Glutamatergic neuron (in vitro differentiated cells): Measurements from ENCODE around the gene ABCD1. TPM values are rescaled to one million over a fixed set of nuclear protein-coding genes. Genes with fewer than 3 reads are reported as not detected.

Source experiments
- DNase-seq: peaks from one replicate; pipeline ENCODE4 v3.0.0; 2022
- H3K27ac Mint-ChIP-seq: one replicate; pipeline ENCODE4 v1.8.0; 2020; ENCODE audit warnings: mild to moderate bottlenecking, mixed read lengths, inconsistent platforms; ENCODE audit not compliant: unreplicated experiment
- H3K27me3 Mint-ChIP-seq: one replicate; pipeline ENCODE4 v1.8.0; 2020; ENCODE audit warnings: mild to moderate bottlenecking, moderate library complexity, mixed read lengths, inconsistent platforms; ENCODE audit not compliant: unreplicated experiment
- H3K36me3 Mint-ChIP-seq: one replicate; pipeline ENCODE4 v1.8.0; 2020; ENCODE audit warnings: mild to moderate bottlenecking, mixed read lengths, inconsistent platforms; ENCODE audit not compliant: unreplicated experiment
- H3K4me1 Mint-ChIP-seq: one replicate; pipeline ENCODE4 v1.8.0; 2020; ENCODE audit warnings: mild to moderate bottlenecking, low read depth, mixed read lengths, inconsistent platforms; ENCODE audit not compliant: unreplicated experiment
- H3K4me3 Mint-ChIP-seq: one replicate; pipeline ENCODE4 v1.8.0; 2020; ENCODE audit warnings: mild to moderate bottlenecking, mixed read lengths, inconsistent platforms; ENCODE audit not compliant: unreplicated experiment
- H3K9me3 Mint-ChIP-seq: one replicate; pipeline ENCODE4 v1.8.0; 2020; ENCODE audit warnings: mild to moderate bottlenecking, moderate library complexity, mixed read lengths, inconsistent platforms; ENCODE audit not compliant: unreplicated experiment
- CTCF ChIP-seq: fragments of 200-600 bp; sonication (generic); IDR thresholded peaks from one replicate; pipeline ENCODE4 v1.5.0; 2021; ENCODE audit not compliant: partially characterized antibody, unreplicated experiment
- total RNA-seq: library from RNA; stranded (reverse); fragmentation: NEBNext Ultra II Directional; extraction: Animal tissue kit (Norgen Biotek cat#: 25700); gene quantifications from one replicate; pipeline ENCODE4 v1.2.1, GENCODE V29; 2021; ENCODE audit not compliant: unreplicated experiment

ABCD1 gene
- total RNA-seq, 1 donor from 2014 or later: 13.5 TPM

- H3K9me3 Mint-ChIP-seq: peaks cover 4% of the 10 kb centered on the region
- H3K27ac Mint-ChIP-seq: no peak overlapping the region
- no peak for DNase-seq
- no peak for TF ChIP-seq CTCF
- H3K4me3 Mint-ChIP-seq: no peak overlapping the region
- H3K36me3 Mint-ChIP-seq: peaks cover 16% of the 10 kb centered on the region
- H3K27me3 Mint-ChIP-seq: peaks cover 5% of the 10 kb centered on the region
- peaks cover 6% of the 10 kb centered on the region for H3K4me1 Mint-ChIP-seq
Observed at GRCh38 chrX:153731117-153731844, 6.6 kb downstream of the ABCD1 start.

GRCh38 chrX:153731845-153732215, 7.2 kb downstream of the ABCD1 start:
- Mint-ChIP-seq H3K36me3 (peaks cover 16% of the 10 kb centered on the region), H3K27ac (no peak overlapping the region), H3K4me3 (no peak overlapping the region), H3K4me1 (peaks cover 6% of the 10 kb centered on the region), H3K27me3 (peaks cover 5% of the 10 kb centered on the region), H3K9me3 (peaks cover 4% of the 10 kb centered on the region)
- TF ChIP-seq CTCF: no peak
- no peak for DNase-seq

- no peak overlapping the region for H3K27ac Mint-ChIP-seq
- H3K4me3 Mint-ChIP-seq: no peak overlapping the region
- no peak for DNase-seq
- peaks cover 2% of the 10 kb centered on the region for H3K4me1 Mint-ChIP-seq
- H3K9me3 Mint-ChIP-seq: peaks cover 4% of the 10 kb centered on the region
- peaks cover 16% of the 10 kb centered on the region for H3K36me3 Mint-ChIP-seq
- TF ChIP-seq CTCF: no peak
- peaks cover 5% of the 10 kb centered on the region for H3K27me3 Mint-ChIP-seq
Observed at GRCh38 chrX:153732401-153732800, 7.7 kb downstream of the ABCD1 start.

GRCh38 chrX:153733651-153734240, 9.1 kb downstream of the ABCD1 start:
- Mint-ChIP-seq H3K27me3 (peaks cover 5% of the 10 kb centered on the region), H3K27ac (no peak overlapping the region), H3K36me3 (peaks cover 16% of the 10 kb centered on the region), H3K4me1 (peaks cover 1% of the 10 kb centered on the region), H3K9me3 (peaks cover 2% of the 10 kb centered on the region), H3K4me3 (no peak overlapping the region)
- TF ChIP-seq CTCF: no peak
- DNase-seq: no peak

- H3K36me3 Mint-ChIP-seq: peaks cover 16% of the 10 kb centered on the region
- DNase-seq: no peak
- TF ChIP-seq CTCF: no peak
- H3K9me3 Mint-ChIP-seq: peaks cover 2% of the 10 kb centered on the region
- H3K4me3 Mint-ChIP-seq: no peak overlapping the region
- H3K4me1 Mint-ChIP-seq: peaks cover 1% of the 10 kb centered on the region
- no peak overlapping the region for H3K27ac Mint-ChIP-seq
- H3K27me3 Mint-ChIP-seq: peaks cover 5% of the 10 kb centered on the region
Observed at GRCh38 chrX:153734871-153735270, 10.2 kb downstream of the ABCD1 start.
